ENCODE results near the gene GID8.

GRCh38 chr20:62971950-62972844 is 34.2 kb downstream of the GID8 start:
- no peak for TF ChIP-seq EZH2 (IDR thresholded peaks at IDR 0.05; ENCODE audit: insufficient read depth, poor library complexity, severe bottlenecking)
- no peak for TF ChIP-seq EZH2phosphoT487 (IDR thresholded peaks at IDR 0.05; ENCODE audit: insufficient read depth, low read depth)

Measured in GM23248 (cell line).